GM18858 (cell line): ENCODE data around the gene CD274.
A peak's percentile ranks its signal among the peaks of the same experiment; 100 is the strongest.
"Not testable (repeated sequence)": the region's sequence is repeated elsewhere in the genome, so short reads cannot be mapped to it uniquely, and the experiment has no call there.

Experiments
- ATAC-seq: cut with Tn5 transposase; IDR thresholded peaks from one replicate; pipeline ENCODE4 v1.9.1; 2021; ENCODE audit not compliant: unreplicated experiment

Gene CD274

GRCh38 chr9:5450359-5451091, at the start of gene CD274:
Gene CD274 (plus strand): TSS chr9:5450542. CDS start chr9:5456114, 5,572 bp downstream.
- peak; percentile 48 for ATAC-seq

- ATAC-seq: no peak
Observed at GRCh38 chr9:5402217-5402616, 48.1 kb upstream of the CD274 start.

GRCh38 chr9:5408596-5408995, 41.7 kb upstream of the CD274 start:
- no peak for ATAC-seq

- ATAC-seq: no peak
Observed at GRCh38 chr9:5416953-5417352, 33.4 kb upstream of the CD274 start.

- no peak for ATAC-seq
Observed at GRCh38 chr9:5418481-5418880, 31.9 kb upstream of the CD274 start.

- no peak for ATAC-seq
Observed at GRCh38 chr9:5419987-5420386, 30.4 kb upstream of the CD274 start.

GRCh38 chr9:5421163-5421562, 29.2 kb upstream of the CD274 start:
- ATAC-seq: no peak

- no peak for ATAC-seq
Observed at GRCh38 chr9:5422276-5422675, 28.1 kb upstream of the CD274 start.

GRCh38 chr9:5425006-5425628, 25.2 kb upstream of the CD274 start:
- no peak for ATAC-seq

- no peak for ATAC-seq
Observed at GRCh38 chr9:5427005-5427404, 23.3 kb upstream of the CD274 start.

GRCh38 chr9:5428172-5428571, 22.2 kb upstream of the CD274 start:
- ATAC-seq: no peak

- ATAC-seq: no peak
Observed at GRCh38 chr9:5428794-5429528, 21.4 kb upstream of the CD274 start.

GRCh38 chr9:5429873-5430564, 20.3 kb upstream of the CD274 start:
- no peak for ATAC-seq

- no peak for ATAC-seq
Observed at GRCh38 chr9:5430912-5431311, 19.4 kb upstream of the CD274 start.

GRCh38 chr9:5432890-5433289, 17.5 kb upstream of the CD274 start:
- not testable (repeated sequence) for ATAC-seq

GRCh38 chr9:5433328-5433727, 17.0 kb upstream of the CD274 start:
- ATAC-seq: not testable (repeated sequence)

- not testable (repeated sequence) for ATAC-seq
Observed at GRCh38 chr9:5433841-5434810, 16.2 kb upstream of the CD274 start.

- no peak for ATAC-seq
Observed at GRCh38 chr9:5435912-5436311, 14.4 kb upstream of the CD274 start.

- ATAC-seq: no peak
Observed at GRCh38 chr9:5436441-5436840, 13.9 kb upstream of the CD274 start.
